ENCODE results near the gene GSK3B.

The GSK3B gene

GRCh38 chr3:119783255-119783654, 311.0 kb downstream of the GSK3B start:
- no peak overlapping the region for H3K27ac ChIP-seq (ENCODE audit: low read depth, low read length)
- H3K56ac ChIP-seq (ENCODE audit: low read length) = no peak overlapping the region
- no peaks in the 10 kb centered on the region for H3K79me2 ChIP-seq (ENCODE audit: control insufficient read depth, insufficient read depth, low read length)
- no peak overlapping the region for H3K23ac ChIP-seq (ENCODE audit: low read length)
- no peak overlapping the region for H4K8ac ChIP-seq (ENCODE audit: low read depth, low read length)
- no peak overlapping the region for H3K9ac ChIP-seq (ENCODE audit: low read length)
- H2AK5ac ChIP-seq (ENCODE audit: low read length) = no peak overlapping the region
- no peak overlapping the region for H2BK120ac ChIP-seq (ENCODE audit: low read depth, low read length)
- H2BK5ac ChIP-seq (ENCODE audit: low read length) = no peak overlapping the region
- H3K4ac ChIP-seq (ENCODE audit: low read depth, low read length) = no peak overlapping the region
- WGBS (ENCODE audit: extremely low coverage, insufficient coverage, low lambda C conversion rate) = no CpG with 5 or more reads among the region's 2 CpGs
- H3K4me1 ChIP-seq (ENCODE audit: control insufficient read depth, low read depth, low read length) = no peaks in the 10 kb centered on the region
- H3K4me2 ChIP-seq (ENCODE audit: low read length) = no peak overlapping the region
- no peaks in the 10 kb centered on the region for H3K79me1 ChIP-seq (ENCODE audit: low read length)
- no peak overlapping the region for H2BK15ac ChIP-seq (replicated peaks; ENCODE audit: low read depth)
- no peaks in the 10 kb centered on the region for H3K36me3 ChIP-seq (ENCODE audit: control insufficient read depth, insufficient read depth, low read length)
- H3K4me3 ChIP-seq (ENCODE audit: low read length) = no peak overlapping the region
- no peak for DNase-seq
- H3K27me3 ChIP-seq (ENCODE audit: insufficient read depth, low read length, poor library complexity) = no peaks in the 10 kb centered on the region
- H4K5ac ChIP-seq (ENCODE audit: low read length) = no peak overlapping the region
- H3K18ac ChIP-seq (ENCODE audit: low read length) = no peak overlapping the region

- Histone ChIP-seq H3K9ac (ENCODE audit: low read length) (no peak overlapping the region), H2AK5ac (ENCODE audit: low read length) (no peak overlapping the region), H4K5ac (ENCODE audit: low read length) (no peak overlapping the region), H3K23ac (ENCODE audit: low read length) (no peak overlapping the region), H3K79me2 (ENCODE audit: control insufficient read depth, insufficient read depth, low read length) (no peaks in the 10 kb centered on the region), H3K56ac (ENCODE audit: low read length) (no peak overlapping the region), H4K8ac (ENCODE audit: low read depth, low read length) (no peak overlapping the region), H2BK15ac (replicated peaks; ENCODE audit: low read depth) (no peak overlapping the region), H3K79me1 (ENCODE audit: low read length) (no peaks in the 10 kb centered on the region), H3K27me3 (ENCODE audit: insufficient read depth, low read length, poor library complexity) (no peaks in the 10 kb centered on the region), H3K4me2 (ENCODE audit: low read length) (no peak overlapping the region), H2BK120ac (ENCODE audit: low read depth, low read length) (no peak overlapping the region), H3K4me3 (ENCODE audit: low read length) (no peak overlapping the region), H3K18ac (ENCODE audit: low read length) (no peak overlapping the region), H3K4ac (ENCODE audit: low read depth, low read length) (no peak overlapping the region), H3K27ac (ENCODE audit: low read depth, low read length) (no peak overlapping the region), H3K4me1 (ENCODE audit: control insufficient read depth, low read depth, low read length) (no peaks in the 10 kb centered on the region), H3K36me3 (ENCODE audit: control insufficient read depth, insufficient read depth, low read length) (no peaks in the 10 kb centered on the region), H2BK5ac (ENCODE audit: low read length) (no peak overlapping the region)
- DNase-seq = no peak
- no CpG with 5 or more reads among the region's 1 CpG for WGBS (ENCODE audit: extremely low coverage, insufficient coverage, low lambda C conversion rate)
These were observed 311.8 kb downstream of the GSK3B start for GRCh38 chr3:119782460-119782859.

DNA sequence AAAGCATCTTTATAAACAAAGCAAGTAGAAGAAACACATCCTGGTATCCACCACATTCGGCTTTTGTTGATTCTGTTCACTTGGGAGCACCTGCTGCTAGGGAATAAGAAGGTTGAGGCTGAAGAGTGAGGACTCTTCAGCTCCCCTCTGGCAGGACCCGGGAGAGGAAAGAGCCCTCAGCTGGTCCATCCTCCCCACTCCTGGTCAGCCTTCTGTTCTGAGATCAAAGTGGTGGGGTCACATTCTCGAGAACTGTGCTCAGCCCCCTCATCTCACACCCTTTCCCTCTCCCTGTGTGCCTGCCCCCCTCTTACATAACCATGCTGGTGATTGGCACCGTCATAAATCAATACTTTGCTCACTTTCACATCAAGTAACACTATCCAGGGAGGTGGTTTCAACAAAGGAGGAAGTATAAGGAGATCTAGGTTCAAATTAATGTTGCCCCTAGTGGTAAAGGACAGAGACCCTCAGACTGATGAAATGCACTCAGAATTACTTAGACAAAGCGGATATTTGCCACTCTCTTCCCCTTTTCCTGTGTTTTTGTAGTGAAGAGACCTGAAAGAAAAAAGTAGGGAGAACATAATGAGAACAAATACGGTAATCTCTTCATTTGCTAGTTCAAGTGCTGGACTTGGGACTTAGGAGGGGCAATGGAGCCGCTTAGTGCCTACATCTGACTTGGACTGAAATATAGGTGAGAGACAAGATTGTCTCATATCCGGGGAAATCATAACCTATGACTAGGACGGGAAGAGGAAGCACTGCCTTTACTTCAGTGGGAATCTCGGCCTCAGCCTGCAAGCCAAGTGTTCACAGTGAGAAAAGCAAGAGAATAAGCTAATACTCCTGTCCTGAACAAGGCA, 312.7 kb downstream of the GSK3B start, which contains the start of gene NR1I2:
Gene NR1I2 (plus strand): TSS at position 772 of the 869 bp plus-strand sequence.
- no peaks in the 10 kb centered on the region for H3K79me1 ChIP-seq (ENCODE audit: low read length)
- H3K4me3 ChIP-seq (ENCODE audit: low read length) = no peak within 1 kb of the TSS
- no peak within 1 kb of the TSS for H2AK5ac ChIP-seq (ENCODE audit: low read length)
- no peak within 1 kb of the TSS for H4K8ac ChIP-seq (ENCODE audit: low read depth, low read length)
- no peaks in the 10 kb centered on the region for H3K27me3 ChIP-seq (ENCODE audit: insufficient read depth, low read length, poor library complexity)
- H3K4me1 ChIP-seq (ENCODE audit: control insufficient read depth, low read depth, low read length) = no peaks in the 10 kb centered on the region
- no peak within 1 kb of the TSS for H3K4ac ChIP-seq (ENCODE audit: low read depth, low read length)
- no peak within 1 kb of the TSS for H3K18ac ChIP-seq (ENCODE audit: low read length)
- no peaks in the 10 kb centered on the region for H3K79me2 ChIP-seq (ENCODE audit: control insufficient read depth, insufficient read depth, low read length)
- H4K5ac ChIP-seq (ENCODE audit: low read length) = no peak within 1 kb of the TSS
- no peak within 1 kb of the TSS for H3K27ac ChIP-seq (ENCODE audit: low read depth, low read length)
- H3K36me3 ChIP-seq (ENCODE audit: control insufficient read depth, insufficient read depth, low read length) = no peaks in the 10 kb centered on the region
- no peak within 1 kb of the TSS for H3K4me2 ChIP-seq (ENCODE audit: low read length)
- H2BK120ac ChIP-seq (ENCODE audit: low read depth, low read length) = no peak within 1 kb of the TSS
- no peak within 1 kb of the TSS for H2BK15ac ChIP-seq (replicated peaks; ENCODE audit: low read depth)
- no peak within 1 kb of the TSS for H3K56ac ChIP-seq (ENCODE audit: low read length)
- no peak within 1 kb of the TSS for H3K9ac ChIP-seq (ENCODE audit: low read length)
- no peak within 1 kb of the TSS for H2BK5ac ChIP-seq (ENCODE audit: low read length)
- no peak within 1 kb of the TSS for H3K23ac ChIP-seq (ENCODE audit: low read length)
- WGBS (ENCODE audit: extremely low coverage, insufficient coverage, low lambda C conversion rate) = no CpG with 5 or more reads among the region's 10 CpGs
- DNase-seq = no peak

DNA sequence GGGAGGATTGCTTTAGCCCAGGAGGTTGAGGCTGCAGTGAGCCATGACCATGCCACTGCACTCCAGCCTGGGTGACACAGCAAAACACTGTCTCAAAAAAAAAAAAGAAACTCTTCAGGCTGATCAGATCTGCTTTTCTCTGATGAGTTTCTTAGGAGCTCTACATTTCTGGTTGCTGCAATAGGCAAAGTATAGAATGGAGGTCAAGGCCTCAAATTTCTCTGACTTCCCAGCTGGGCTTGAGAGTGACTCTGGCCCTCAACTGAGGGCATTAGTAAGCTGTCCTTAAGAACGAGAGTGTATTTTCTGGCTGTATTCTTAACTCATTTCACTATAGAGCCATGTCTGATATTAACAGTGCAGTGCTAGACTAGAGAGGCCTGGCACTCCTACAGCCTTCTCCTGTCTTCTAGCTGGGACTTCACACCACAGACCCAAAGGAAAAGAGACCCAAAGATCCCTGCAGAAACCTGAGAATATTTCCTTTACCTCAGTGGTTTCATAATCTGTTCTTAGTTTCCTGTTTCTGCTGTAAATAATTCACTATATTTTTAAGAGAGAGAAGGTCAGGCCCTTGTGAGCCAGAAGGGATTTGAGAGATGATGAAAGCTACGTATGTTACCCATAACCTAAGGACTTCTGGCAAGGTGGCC, 314.4 kb downstream of the GSK3B start:
- no peak overlapping the region for H4K5ac ChIP-seq (ENCODE audit: low read length)
- no peak overlapping the region for H2AK5ac ChIP-seq (ENCODE audit: low read length)
- no peak overlapping the region for H3K4me3 ChIP-seq (ENCODE audit: low read length)
- H3K4me2 ChIP-seq (ENCODE audit: low read length) = no peak overlapping the region
- no peak overlapping the region for H3K23ac ChIP-seq (ENCODE audit: low read length)
- H3K27me3 ChIP-seq (ENCODE audit: insufficient read depth, low read length, poor library complexity) = no peaks in the 10 kb centered on the region
- no peak overlapping the region for H3K4ac ChIP-seq (ENCODE audit: low read depth, low read length)
- no peak overlapping the region for H2BK120ac ChIP-seq (ENCODE audit: low read depth, low read length)
- DNase-seq = no peak
- H3K27ac ChIP-seq (ENCODE audit: low read depth, low read length) = no peak overlapping the region
- H3K18ac ChIP-seq (ENCODE audit: low read length) = no peak overlapping the region
- no peak overlapping the region for H2BK5ac ChIP-seq (ENCODE audit: low read length)
- H4K8ac ChIP-seq (ENCODE audit: low read depth, low read length) = no peak overlapping the region
- H3K56ac ChIP-seq (ENCODE audit: low read length) = no peak overlapping the region
- no peaks in the 10 kb centered on the region for H3K4me1 ChIP-seq (ENCODE audit: control insufficient read depth, low read depth, low read length)
- H3K9ac ChIP-seq (ENCODE audit: low read length) = no peak overlapping the region
- H3K79me2 ChIP-seq (ENCODE audit: control insufficient read depth, insufficient read depth, low read length) = no peaks in the 10 kb centered on the region
- WGBS (ENCODE audit: extremely low coverage, insufficient coverage, low lambda C conversion rate) = no CpG with 5 or more reads among the region's 2 CpGs
- no peak overlapping the region for H2BK15ac ChIP-seq (replicated peaks; ENCODE audit: low read depth)
- no peaks in the 10 kb centered on the region for H3K36me3 ChIP-seq (ENCODE audit: control insufficient read depth, insufficient read depth, low read length)
- H3K79me1 ChIP-seq (ENCODE audit: low read length) = no peaks in the 10 kb centered on the region

GRCh38 chr3:119778811-119779210, 315.4 kb downstream of the GSK3B start:
- H3K36me3 ChIP-seq (ENCODE audit: control insufficient read depth, insufficient read depth, low read length) = no peaks in the 10 kb centered on the region
- no peak overlapping the region for H3K27ac ChIP-seq (ENCODE audit: low read depth, low read length)

More at GRCh38 chr3:119778811-119779210, 315.4 kb downstream of the GSK3B start:
- no peak overlapping the region for H3K23ac ChIP-seq (ENCODE audit: low read length)
- H3K4me2 ChIP-seq (ENCODE audit: low read length) = no peak overlapping the region
- no peak for DNase-seq
- no peak overlapping the region for H2AK5ac ChIP-seq (ENCODE audit: low read length)
- no peak overlapping the region for H4K8ac ChIP-seq (ENCODE audit: low read depth, low read length)
- H3K79me2 ChIP-seq (ENCODE audit: control insufficient read depth, insufficient read depth, low read length) = no peaks in the 10 kb centered on the region
- no peak overlapping the region for H3K18ac ChIP-seq (ENCODE audit: low read length)
- WGBS (ENCODE audit: extremely low coverage, insufficient coverage, low lambda C conversion rate) = no CpG with 5 or more reads among the region's 2 CpGs
- no peak overlapping the region for H2BK120ac ChIP-seq (ENCODE audit: low read depth, low read length)
- no peaks in the 10 kb centered on the region for H3K79me1 ChIP-seq (ENCODE audit: low read length)
- H3K4me1 ChIP-seq (ENCODE audit: control insufficient read depth, low read depth, low read length) = no peaks in the 10 kb centered on the region
- H3K9ac ChIP-seq (ENCODE audit: low read length) = no peak overlapping the region
- no peak overlapping the region for H2BK15ac ChIP-seq (replicated peaks; ENCODE audit: low read depth)
- H3K27me3 ChIP-seq (ENCODE audit: insufficient read depth, low read length, poor library complexity) = no peaks in the 10 kb centered on the region
- H3K56ac ChIP-seq (ENCODE audit: low read length) = no peak overlapping the region
- no peak overlapping the region for H4K5ac ChIP-seq (ENCODE audit: low read length)
- no peak overlapping the region for H2BK5ac ChIP-seq (ENCODE audit: low read length)
- no peak overlapping the region for H3K4ac ChIP-seq (ENCODE audit: low read depth, low read length)
- no peak overlapping the region for H3K4me3 ChIP-seq (ENCODE audit: low read length)
